NCI-H2029 (cell line): ENCODE data around the gene TDP2.
"Not testable (repeated sequence)": the region's sequence is repeated elsewhere in the genome, so short reads cannot be mapped to it uniquely, and the experiment has no call there.

Experiments
- DNase-seq: peaks from one replicate; lab custom pipeline; 2025; lab: John Stamatoyannopoulos, UW

Gene TDP2

GRCh38 chr6:24646771-24647170 is 19.9 kb downstream of the TDP2 start:
- DNase-seq, result no peak

GRCh38 chr6:24644377-24644776 is 22.3 kb downstream of the TDP2 start:
- DNase-seq, result no peak

DNA sequence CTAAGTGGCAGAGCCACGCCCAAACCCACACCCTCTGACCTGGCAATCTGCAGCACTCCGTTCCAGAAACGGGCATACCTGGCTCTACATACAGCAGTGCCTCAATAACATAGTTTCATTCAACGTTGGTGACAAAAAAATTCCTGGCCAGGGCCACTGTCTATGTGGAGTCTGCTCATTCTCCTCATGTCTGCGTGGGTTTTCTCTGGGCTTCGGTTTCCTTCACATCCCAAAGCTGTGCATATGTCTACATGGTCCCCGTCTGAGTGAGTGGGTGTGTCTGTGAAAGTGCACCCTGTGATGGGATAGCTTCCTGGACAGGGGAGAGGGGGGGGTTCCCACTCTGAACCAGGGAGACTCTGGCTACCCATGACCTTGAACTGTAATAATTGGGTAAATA is 22.8 kb downstream of the TDP2 start:
- no peak for DNase-seq

DNA sequence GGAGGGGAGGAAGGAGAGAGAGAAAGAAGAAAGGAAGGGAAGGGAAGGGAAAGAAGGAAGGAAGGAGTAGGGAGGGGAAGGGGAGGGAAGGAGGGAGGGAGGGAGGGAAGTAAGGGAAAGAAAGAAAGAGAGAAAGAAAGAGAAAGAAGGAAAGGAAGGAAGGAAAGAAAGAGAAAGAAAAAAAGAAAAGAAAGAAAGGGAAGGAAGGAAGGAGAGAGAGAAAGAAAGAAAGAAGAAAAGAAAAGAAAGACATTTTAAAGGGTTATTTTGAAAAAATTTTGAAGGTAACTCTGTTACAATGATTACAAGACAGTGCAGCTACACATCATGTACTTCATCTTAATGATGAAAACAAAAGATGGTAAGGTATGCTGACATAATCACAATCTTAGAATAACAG is 24.6 kb downstream of the TDP2 start:
- DNase-seq, result no peak

GRCh38 chr6:24640631-24641030 is 26.1 kb downstream of the TDP2 start:
- DNase-seq, result not testable (repeated sequence)

DNA sequence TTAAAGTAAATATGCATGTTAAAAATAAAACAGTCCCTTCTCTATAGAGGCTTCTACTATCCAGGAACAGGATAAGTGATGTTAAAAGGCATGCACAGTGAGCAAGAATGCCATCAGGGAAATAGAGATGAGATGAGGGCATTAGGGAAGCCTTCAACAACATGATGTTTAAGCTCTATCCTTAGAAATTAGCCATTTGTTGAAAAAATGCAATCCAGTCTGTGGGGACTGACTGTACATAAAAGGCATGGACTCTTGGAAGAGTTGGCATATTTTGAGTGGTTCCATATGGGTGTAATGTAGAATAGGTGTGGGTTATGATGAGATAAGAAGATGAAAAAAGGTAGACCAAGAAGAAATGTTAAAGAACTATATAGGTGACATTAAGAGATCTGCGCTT is 26.5 kb downstream of the TDP2 start:
- DNase-seq, result no peak

DNA sequence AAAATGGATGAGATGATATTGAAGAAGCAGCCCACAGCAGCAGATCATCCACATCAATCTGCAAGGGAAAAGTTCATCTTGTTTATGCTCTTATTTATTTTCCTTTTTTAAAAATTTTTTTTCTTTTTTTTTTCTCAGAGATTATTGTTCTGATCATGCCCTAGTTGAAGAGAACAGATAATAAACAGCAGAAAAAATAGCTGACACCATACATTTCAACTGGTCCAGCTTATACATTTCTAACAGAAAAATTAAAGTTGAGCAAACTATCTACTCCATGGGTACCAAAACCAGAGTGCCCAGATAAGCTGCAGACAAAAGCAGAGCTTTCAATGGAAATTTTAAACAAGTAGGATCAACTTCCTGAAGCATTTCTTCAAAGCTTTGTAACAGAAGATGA is 30.0 kb downstream of the TDP2 start:
- no peak for DNase-seq

DNA sequence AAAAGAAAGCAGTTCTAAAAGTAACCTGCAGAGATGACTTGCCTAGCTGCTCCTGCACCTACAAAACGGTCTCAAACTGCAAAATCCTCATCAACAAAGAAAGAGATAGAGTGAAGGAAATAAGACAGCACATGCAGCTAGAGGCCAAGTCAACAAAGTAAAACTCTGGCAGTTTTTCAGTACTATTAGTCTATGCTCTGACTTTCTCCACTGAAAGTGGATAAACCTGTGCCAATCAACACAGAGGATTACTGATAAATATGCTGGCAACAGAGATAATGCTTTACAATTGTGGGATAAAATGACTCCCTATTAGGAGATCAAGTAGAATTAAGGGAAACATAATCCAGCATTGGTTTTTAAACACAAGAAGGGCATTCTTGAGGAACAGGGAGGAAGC is 34.1 kb downstream of the TDP2 start:
- no peak for DNase-seq

GRCh38 chr6:24631671-24632070 is 35.0 kb downstream of the TDP2 start:
- no peak for DNase-seq

DNA sequence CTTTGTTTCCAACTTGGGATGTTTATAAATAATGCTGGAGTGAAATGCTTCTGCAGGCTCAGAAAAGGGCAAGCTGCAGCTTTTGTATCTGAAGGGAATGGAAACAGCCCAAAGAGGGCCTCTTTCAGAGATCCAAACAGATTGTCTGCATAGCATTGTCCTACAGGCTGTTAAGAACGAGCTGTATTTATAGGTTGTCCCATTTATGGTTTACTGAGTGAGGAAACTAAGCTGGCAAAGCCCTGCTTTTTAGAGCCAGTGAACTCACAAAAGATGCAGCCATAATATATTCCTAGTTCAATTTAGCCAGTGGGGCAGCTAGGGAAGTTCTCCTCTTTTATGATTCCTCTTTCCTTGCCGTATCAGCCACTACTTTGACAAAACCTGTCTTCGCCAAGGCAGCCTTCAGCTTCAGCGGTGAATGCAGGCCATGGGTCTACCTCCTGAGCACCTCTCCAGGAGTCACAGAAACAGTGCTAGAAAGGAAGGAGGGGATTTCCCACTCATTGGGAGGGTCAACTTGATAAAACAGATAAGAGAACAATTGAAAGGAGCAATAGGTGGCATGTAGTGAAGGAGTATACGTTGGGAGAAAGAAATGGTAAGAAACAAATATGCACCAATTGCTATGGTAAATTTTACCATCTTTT is 35.7 kb downstream of the TDP2 start:
- no peak for DNase-seq

GRCh38 chr6:24621626-24622289 is 44.9 kb downstream of the TDP2 start:
- no peak for DNase-seq

DNA sequence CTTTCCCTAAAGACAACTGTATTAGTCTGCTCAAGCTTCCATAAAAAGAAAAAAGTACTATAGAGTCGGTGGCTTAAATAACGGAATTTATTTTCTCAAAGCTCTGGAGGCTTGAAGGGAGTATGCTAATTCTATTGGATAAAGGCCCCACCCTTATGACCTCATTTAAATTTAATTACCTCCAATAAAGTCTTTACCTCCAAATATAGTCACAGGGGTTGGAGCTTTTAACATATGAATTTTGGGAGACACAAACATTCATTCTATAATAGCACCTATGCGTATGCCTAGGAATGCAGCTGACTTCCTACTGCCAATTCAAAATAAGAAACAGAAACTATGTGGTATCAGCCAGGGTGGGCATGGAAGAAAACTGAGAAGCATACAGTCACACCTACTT is 46.1 kb downstream of the TDP2 start:
- DNase-seq, result no peak

GRCh38 chr6:24619661-24620060 is 47.0 kb downstream of the TDP2 start:
- DNase-seq, result no peak

DNA sequence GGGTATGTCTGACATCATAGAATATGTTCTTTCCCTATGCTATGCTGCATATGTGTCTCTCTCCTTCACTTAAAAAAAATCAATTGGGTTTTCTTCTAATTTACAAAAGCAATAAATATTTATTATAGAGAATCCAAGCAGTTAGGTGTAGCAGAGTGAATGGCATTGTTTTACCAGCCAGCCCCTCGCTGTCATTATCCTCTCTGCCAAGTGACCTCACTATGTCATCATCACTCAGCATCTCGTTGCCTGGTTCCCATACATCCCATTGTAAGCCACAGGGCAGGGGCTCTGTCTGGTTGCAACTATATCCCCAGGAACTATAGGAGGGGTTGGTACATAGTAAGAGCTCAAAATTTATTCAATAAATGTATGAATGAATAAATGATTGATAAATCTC is 52.1 kb downstream of the TDP2 start:
- no peak for DNase-seq

- DNase-seq, result no peak
Measured at GRCh38 chr6:24614043-24614420, 52.7 kb downstream of the TDP2 start.

DNA sequence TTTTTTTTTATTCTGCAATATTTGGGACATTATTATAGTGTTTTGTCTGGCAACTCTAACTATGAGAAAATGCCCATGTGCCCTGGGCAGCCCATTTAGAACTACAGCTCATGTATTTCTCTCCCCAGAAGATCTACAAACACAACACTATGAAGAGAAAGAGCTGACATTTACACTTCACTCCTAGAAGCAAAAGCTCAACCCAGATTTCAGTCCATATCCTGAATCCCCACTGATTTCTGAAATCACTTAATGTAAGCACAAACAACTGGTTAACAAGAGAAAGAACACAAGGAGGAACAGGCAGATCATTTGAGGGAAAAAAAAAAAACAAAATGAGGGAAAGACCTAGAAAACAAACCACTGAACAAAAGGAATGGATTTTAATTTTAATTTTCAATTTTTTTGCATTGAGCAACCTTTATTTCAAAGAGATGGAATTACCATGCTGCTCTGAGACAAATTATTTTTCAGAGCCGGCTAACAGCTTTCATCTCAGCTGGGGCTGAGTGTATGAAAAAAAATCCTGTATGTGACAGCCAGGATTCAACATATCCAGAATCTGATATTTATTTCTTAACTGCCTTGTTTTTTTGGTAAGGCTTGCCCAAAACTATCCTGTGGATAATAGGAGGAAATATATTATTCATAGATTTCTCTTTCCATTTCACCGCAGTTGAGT is 53.2 kb downstream of the TDP2 start:
- no peak for DNase-seq

GRCh38 chr6:24610672-24611071 is 56.0 kb downstream of the TDP2 start:
- DNase-seq, result no peak

- DNase-seq, result no peak
Measured at GRCh38 chr6:24607310-24608105, 59.2 kb downstream of the TDP2 start.

DNA sequence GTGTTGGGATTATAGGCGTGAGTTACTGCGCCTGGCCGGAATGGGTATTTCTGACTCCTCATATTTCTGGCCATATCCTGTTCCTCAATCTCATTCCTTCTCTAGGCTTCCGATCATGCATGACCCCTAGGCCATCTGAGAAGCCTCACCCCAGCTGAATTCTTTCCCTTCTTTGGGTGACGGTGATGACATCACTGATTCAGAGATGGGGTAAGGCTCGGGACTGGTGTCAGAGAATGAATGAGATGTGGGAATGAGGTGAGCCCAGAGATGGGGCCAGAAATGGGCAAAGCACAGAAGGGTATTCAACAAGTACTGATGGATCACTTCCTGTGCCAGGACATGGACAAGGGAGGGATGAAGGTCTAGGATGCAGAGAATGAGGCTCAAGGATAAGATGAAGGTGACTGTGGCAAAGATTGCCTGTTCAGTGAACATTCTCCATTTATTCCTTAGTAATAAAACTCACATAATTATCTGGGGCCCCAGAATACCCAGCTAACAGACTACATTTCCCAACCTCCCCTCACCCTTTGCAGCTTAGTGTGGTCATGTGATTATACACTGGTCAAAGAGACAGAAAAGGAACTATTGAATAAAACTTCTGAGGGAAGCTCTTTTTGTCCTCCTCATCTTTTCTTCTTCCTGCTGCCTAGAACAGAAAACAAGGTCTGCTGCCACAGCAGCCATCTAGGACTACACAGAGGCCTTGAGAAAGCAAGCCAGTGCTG is 60.3 kb downstream of the TDP2 start:
- DNase-seq, result no peak

DNA sequence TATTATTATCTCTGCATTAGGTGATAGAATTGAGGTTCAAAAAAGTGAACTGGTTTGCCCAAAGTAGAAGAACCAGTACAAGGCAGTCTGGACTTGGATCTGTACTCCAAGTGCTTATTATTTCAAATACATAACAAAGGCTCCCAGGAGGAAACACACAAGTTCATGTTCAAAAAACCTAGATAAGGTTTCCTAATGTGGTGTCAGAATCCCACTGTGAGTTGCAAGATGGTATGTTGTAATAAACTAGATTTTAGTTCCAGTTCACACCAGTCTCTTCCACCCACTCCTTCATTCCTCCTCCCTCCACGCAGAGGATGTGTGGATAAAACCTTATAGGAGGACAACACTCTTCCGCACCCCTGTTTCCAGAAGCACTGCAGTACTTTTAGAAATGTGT is 63.5 kb downstream of the TDP2 start:
- DNase-seq, result no peak

DNA sequence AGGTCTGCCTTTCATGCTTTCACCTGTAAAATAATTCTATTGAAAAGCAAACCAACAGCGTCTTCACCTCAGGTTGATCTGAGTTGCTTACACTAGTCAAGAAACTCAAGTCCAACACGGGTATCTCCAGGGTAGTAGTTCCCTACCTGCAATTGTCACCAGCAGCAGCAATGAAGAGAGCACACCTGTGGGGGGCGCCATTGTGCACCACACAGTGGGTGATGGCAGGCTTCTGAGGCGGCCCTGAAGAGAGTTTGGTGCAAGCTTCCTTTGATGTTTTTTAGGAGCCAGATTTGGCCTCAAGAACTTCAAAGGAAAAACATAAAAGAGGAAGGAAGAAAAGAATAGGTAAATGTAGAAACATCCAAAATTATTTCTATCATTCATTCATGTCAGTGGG is 65.8 kb downstream of the TDP2 start:
- DNase-seq, result no peak
